HCT116 (cell line): ENCODE results near the gene DYNC1I1. TPM values are rescaled to one million over a fixed set of nuclear protein-coding genes. Genes with fewer than 3 reads are reported as not detected.

Source experiments
- ATAC-seq: fragments of 200-7000 bp; cut with Tn5 transposase; 2 replicates; pipeline ENCODE4 v1.9.1; 2020; ENCODE audit warnings: mild to moderate bottlenecking, moderate library complexity
- BruUV-seq: library from RNA; stranded (reverse); fragments of 400-500 nt; replicated peaks from 2 replicates; lab custom pipeline; 2021; lab: Mats Ljungman, UMichigan
- CTCF ChIA-PET: fragments of 300-600 bp; sonication (Branson Sonifier 250); formaldehyde crosslinking; loops from one replicate; lab custom pipeline; 2021; ENCODE audit warnings: antibody characterized with exemption; lab: Charles Lee
- POLR2A ChIA-PET: fragments of 300-600, 350-600 bp; sonication (Branson Sonifier 250); formaldehyde crosslinking; loops from one replicate; lab custom pipeline; 2021; ENCODE audit warnings: antibody characterized with exemption; lab: Charles Lee
- RAD21 ChIA-PET, 2 experiments: fragments of 300-600 bp; sonication (Branson Sonifier 250); formaldehyde crosslinking; loops; one replicate each; lab custom pipeline; 2023; ENCODE audit warnings: low total read pairs in 2 of 2; ENCODE audit not compliant: uncharacterized antibody in 2 of 2, unreplicated experiment in 2 of 2, low non-redundant PET in 1 of 2; lab: Charles Lee
- DNase-seq: peaks from one replicate; pipeline ENCODE4 v3.0.0-alpha.2; 2010; ENCODE audit warnings: low read depth, low spot score
- H2AFZ ChIP-seq: fragments of 200-600 bp; shearing (Covaris generic), sonication (generic); 2 replicates; pipeline ENCODE4 v1.6.1; 2017; ENCODE audit warnings: low read depth, mixed run types, mixed read lengths, antibody characterized with exemption, low read length; ENCODE audit not compliant: poor library complexity, severe bottlenecking
- H3K27ac ChIP-seq: 2 replicates; pipeline ENCODE4 v1.5.1; 2012; ENCODE audit warnings: low read depth, low read length
- H3K27me3 ChIP-seq: fragments of 200-600 bp; sonication (generic); 2 replicates; pipeline ENCODE4 v1.6.1; 2016; ENCODE audit warnings: mixed run types, low read length, mixed read lengths; ENCODE audit not compliant: insufficient read depth
- H3K36me3 ChIP-seq, 2 experiments: fragments of 200-500 bp in 1 of 2; fragments of 200-600 bp in 1 of 2; sonication (Bioruptor generic) in 1 of 2; sonication (generic) in 1 of 2; 2 replicates each; pipeline versions ENCODE4 v1.5.1 to v1.6.1; 2014 to 2016; ENCODE audit warnings: low read length in 2 of 2, inconsistent platforms in 1 of 2, mixed read lengths in 1 of 2, mixed run types in 1 of 2; ENCODE audit not compliant: insufficient read depth in 2 of 2, control insufficient read depth in 1 of 2
- H3K4me1 ChIP-seq, 2 experiments: fragments of 200-600 bp in 1 of 2; sonication (generic) in 1 of 2; 2 replicates each; pipeline versions ENCODE4 v1.5.1 to v1.6.1; 2012 to 2017; ENCODE audit warnings: low read length in 2 of 2, inconsistent platforms in 1 of 2, mild to moderate bottlenecking in 1 of 2, mixed read lengths in 1 of 2, mixed run types in 1 of 2, moderate library complexity in 1 of 2; ENCODE audit not compliant: insufficient read depth in 2 of 2, control insufficient read depth in 1 of 2
- H3K4me2 ChIP-seq: fragments of 200-600 bp; sonication (generic); 2 replicates; pipeline ENCODE4 v1.6.1; 2017; ENCODE audit warnings: mixed run types, low read length, mixed read lengths
- H3K4me3 ChIP-seq, 2 experiments: fragments of 200-600 bp in 1 of 2; sonication (generic) in 1 of 2; replicated peaks in 1 of 2; 2 replicates each; pipeline ENCODE4 v1.5.1; 2011 to 2016; ENCODE audit warnings: low read length in 2 of 2, control low read depth in 1 of 2, low read depth in 1 of 2, mild to moderate bottlenecking in 1 of 2, mixed read lengths in 1 of 2, mixed run types in 1 of 2
- H3K79me2 ChIP-seq: fragments of 200-600 bp; sonication (generic); 2 replicates; pipeline ENCODE4 v1.6.1; 2017; ENCODE audit warnings: mild to moderate bottlenecking, mixed run types, low read length, moderate library complexity, mixed read lengths; ENCODE audit not compliant: insufficient read depth
- H3K9ac ChIP-seq: fragments of 200-600 bp; sonication (generic); 2 replicates; pipeline ENCODE4 v1.6.1; 2016; ENCODE audit warnings: low read length, mixed read lengths
- H3K9me2 ChIP-seq: fragments of 200-600 bp; sonication (generic), shearing (Covaris generic); 2 replicates; pipeline ENCODE4 v1.6.1; 2017; ENCODE audit warnings: mixed run types, mild to moderate bottlenecking, moderate library complexity; ENCODE audit not compliant: insufficient read depth
- H3K9me3 ChIP-seq, 2 experiments: fragments of 200-500 bp in 1 of 2; fragments of 200-600 bp in 1 of 2; sonication (Bioruptor generic) in 1 of 2; sonication (generic) in 1 of 2; 2 replicates each; pipeline ENCODE4 v1.6.1; 2014 to 2017; ENCODE audit warnings: low read length in 2 of 2, mixed read lengths in 2 of 2, inconsistent platforms in 1 of 2, low read depth in 1 of 2, mild to moderate bottlenecking in 1 of 2, mixed run types in 1 of 2, moderate library complexity in 1 of 2; ENCODE audit not compliant: control insufficient read depth in 1 of 2, insufficient read depth in 1 of 2
- H4K20me1 ChIP-seq: fragments of 200-600 bp; sonication (generic), shearing (Covaris generic); 2 replicates; pipeline ENCODE4 v1.6.1; 2017; ENCODE audit warnings: mixed run types, mild to moderate bottlenecking, moderate library complexity; ENCODE audit not compliant: insufficient read depth
- CBX3 ChIP-seq: IDR thresholded peaks from 2 replicates; pipeline ENCODE4 v1.6.1; 2012; ENCODE audit warnings: low read depth
- CEBPB ChIP-seq: IDR thresholded peaks from 2 replicates; pipeline ENCODE4 v1.6.1; 2012; ENCODE audit warnings: low read depth
- EGR1 ChIP-seq: IDR thresholded peaks from 2 replicates; pipeline ENCODE4 v1.6.1; 2012; ENCODE audit warnings: low read depth
- EZH2phosphoT487 ChIP-seq: fragments of 200-600 bp; IDR thresholded peaks from 2 replicates; pipeline ENCODE4 v1.6.1; 2018; ENCODE audit warnings: antibody characterized with exemption, borderline replicate concordance
- MAX ChIP-seq: IDR thresholded peaks from 2 replicates; pipeline ENCODE4 v1.6.1; 2012
- POLR2A ChIP-seq: IDR thresholded peaks from 2 replicates; pipeline ENCODE4 v1.7.0; 2011; ENCODE audit warnings: borderline replicate concordance; ENCODE audit not compliant: insufficient read depth, insufficient read length; ENCODE audit errors: extremely low read depth
- POLR2AphosphoS5 ChIP-seq: IDR thresholded peaks from 2 replicates; pipeline ENCODE4 v1.6.1; 2011; ENCODE audit warnings: mild to moderate bottlenecking, low read depth, low read length, moderate library complexity
- RAD21 ChIP-seq: IDR thresholded peaks from 2 replicates; pipeline ENCODE4 v1.6.1; 2012; ENCODE audit warnings: low read depth, mild to moderate bottlenecking
- SP1 ChIP-seq: IDR thresholded peaks from 2 replicates; pipeline ENCODE4 v1.6.1; 2012; ENCODE audit warnings: low read depth
- SRF ChIP-seq: IDR thresholded peaks from 2 replicates; pipeline ENCODE4 v1.6.1; 2012; ENCODE audit warnings: low read depth
- YY1 ChIP-seq: IDR thresholded peaks from 2 replicates; pipeline ENCODE4 v1.6.1; 2011; ENCODE audit warnings: low read length, low read depth, moderate library complexity, mild to moderate bottlenecking; ENCODE audit not compliant: insufficient replicate concordance; ENCODE audit errors: extremely low read depth
- ZFX ChIP-seq: fragments of 450-650 bp; IDR thresholded peaks from 2 replicates; pipeline ENCODE4 v1.6.1; 2017
- ZNF274 ChIP-seq: fragments of 200-500 bp; sonication (Bioruptor generic); IDR thresholded peaks from 2 replicates; pipeline ENCODE4 v1.6.1; 2014; ENCODE audit warnings: mild to moderate bottlenecking, low read depth, low read length, inconsistent platforms
- intact Hi-C: fragments of 100-400 bp; cut with micrococcal nuclease; formaldehyde crosslinking; loops from 2 replicates; pipeline ENCODE4 v1.10.0; 2022
- total RNA-seq: library from RNA; stranded (reverse); gene quantifications from one replicate; pipeline ENCODE4 v1.2.1, GENCODE V29; 2021; ENCODE audit not compliant: unreplicated experiment
- TF ChIP-seq, protein P1 (sequence below): IDR thresholded peaks from 2 replicates; pipeline ENCODE4 v1.6.1; 2011; ENCODE audit warnings: mild to moderate bottlenecking, low read length, moderate library complexity; ENCODE audit not compliant: insufficient replicate concordance; ENCODE audit errors: extremely low read depth

DYNC1I1 gene
- total RNA-seq, 1 experiment from 2014 or later: not detected

DNA sequence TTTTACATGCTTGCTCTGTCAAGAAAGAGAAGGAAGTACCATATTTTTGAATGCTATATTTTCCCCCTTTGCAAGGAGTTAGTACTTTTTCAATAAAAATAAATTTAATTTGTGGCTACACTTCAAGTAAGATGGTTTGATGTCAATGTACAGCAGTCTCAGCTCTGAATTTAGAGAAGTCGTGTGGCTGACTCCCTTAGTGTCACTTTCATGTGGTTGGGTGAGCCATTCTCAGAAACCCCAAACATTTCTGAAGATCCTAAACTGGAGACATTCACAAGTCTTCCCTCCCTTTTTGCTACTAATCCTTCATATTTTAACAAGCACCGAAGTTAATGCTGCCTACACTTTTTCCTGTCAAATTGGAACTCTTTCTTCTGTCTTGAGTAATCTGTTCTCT is 244.4 kb downstream of the DYNC1I1 start:
- H3K27ac ChIP-seq: no peak overlapping the region
- H3K4me2 ChIP-seq: no peak overlapping the region
- TF ChIP-seq YY1: no peak
- no peak for TF ChIP-seq EZH2phosphoT487
- TF ChIP-seq, protein P1, sequence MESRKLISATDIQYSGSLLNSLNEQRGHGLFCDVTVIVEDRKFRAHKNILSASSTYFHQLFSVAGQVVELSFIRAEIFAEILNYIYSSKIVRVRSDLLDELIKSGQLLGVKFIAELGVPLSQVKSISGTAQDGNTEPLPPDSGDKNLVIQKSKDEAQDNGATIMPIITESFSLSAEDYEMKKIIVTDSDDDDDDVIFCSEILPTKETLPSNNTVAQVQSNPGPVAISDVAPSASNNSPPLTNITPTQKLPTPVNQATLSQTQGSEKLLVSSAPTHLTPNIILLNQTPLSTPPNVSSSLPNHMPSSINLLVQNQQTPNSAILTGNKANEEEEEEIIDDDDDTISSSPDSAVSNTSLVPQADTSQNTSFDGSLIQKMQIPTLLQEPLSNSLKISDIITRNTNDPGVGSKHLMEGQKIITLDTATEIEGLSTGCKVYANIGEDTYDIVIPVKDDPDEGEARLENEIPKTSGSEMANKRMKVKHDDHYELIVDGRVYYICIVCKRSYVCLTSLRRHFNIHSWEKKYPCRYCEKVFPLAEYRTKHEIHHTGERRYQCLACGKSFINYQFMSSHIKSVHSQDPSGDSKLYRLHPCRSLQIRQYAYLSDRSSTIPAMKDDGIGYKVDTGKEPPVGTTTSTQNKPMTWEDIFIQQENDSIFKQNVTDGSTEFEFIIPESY: no peak
- no peak for TF ChIP-seq ZFX
- TF ChIP-seq CEBPB: no peak
- TF ChIP-seq ZNF274: no peak
- TF ChIP-seq SRF: no peak
- TF ChIP-seq SP1: no peak
- no peak for TF ChIP-seq POLR2AphosphoS5
- no peak for TF ChIP-seq CBX3
- TF ChIP-seq MAX: no peak
- TF ChIP-seq EGR1: no peak
- TF ChIP-seq POLR2A: no peak
- TF ChIP-seq RAD21: no peak
- no peaks in the 10 kb centered on the region for H3K9me3 ChIP-seq
- ChIA-PET RAD21 (no interaction called here), CTCF (no interaction called here), POLR2A (no interaction called here)
- no peaks in the 10 kb centered on the region for H3K79me2 ChIP-seq
- intact Hi-C loops: no loop called here
- H3K9ac ChIP-seq: no peak overlapping the region
- no peak overlapping the region for H2AFZ ChIP-seq
- DNase-seq (no peak), ATAC-seq (no peak)
- H3K36me3 ChIP-seq: no peaks in the 10 kb centered on the region
- H3K9me2 ChIP-seq: no peaks in the 10 kb centered on the region
- H3K4me3 ChIP-seq: no peak overlapping the region
- peaks cover 26% of the 10 kb centered on the region; the same call in 1 of the 2 replicates for H3K27me3 ChIP-seq
- no peaks in the 10 kb centered on the region for H3K4me1 ChIP-seq
- BruUV-seq: no TSS peak
- H4K20me1 ChIP-seq: no peaks in the 10 kb centered on the region
